ENCODE measurements around the gene NKAIN4.
"Not testable (repeated sequence)": the region's sequence is repeated elsewhere in the genome, so short reads cannot be mapped to it uniquely, and the experiment has no call there.

Gene NKAIN4

GRCh38 chr20:63233924-63234323 is 20.3 kb downstream of the NKAIN4 start:
- no peak for DNase-seq

- no peak for DNase-seq
Observed at GRCh38 chr20:63233061-63233344, 21.3 kb downstream of the NKAIN4 start.

GRCh38 chr20:63232235-63233060 is 21.8 kb downstream of the NKAIN4 start:
- DNase-seq = no peak

- DNase-seq = peak; percentile 35
Observed at GRCh38 chr20:63230800-63231268, 23.4 kb downstream of the NKAIN4 start.

GRCh38 chr20:63228806-63229205 is 25.5 kb downstream of the NKAIN4 start:
- no peak for DNase-seq

GRCh38 chr20:63227260-63227659 is 27.0 kb downstream of the NKAIN4 start:
- DNase-seq = no peak

- no peak for DNase-seq
Observed at GRCh38 chr20:63226042-63226943, 28.0 kb downstream of the NKAIN4 start.

- no peak for DNase-seq
Observed at GRCh38 chr20:63225082-63225454, 29.2 kb downstream of the NKAIN4 start.

- no peak for DNase-seq
Observed at GRCh38 chr20:63224412-63225081, 29.7 kb downstream of the NKAIN4 start.

GRCh38 chr20:63223826-63224207 is 30.4 kb downstream of the NKAIN4 start:
- no peak for DNase-seq

- peak; percentile 46 for DNase-seq
Observed at GRCh38 chr20:63223121-63223825, 31.0 kb downstream of the NKAIN4 start.

GRCh38 chr20:63222541-63222940 is 31.7 kb downstream of the NKAIN4 start:
- no peak for DNase-seq

GRCh38 chr20:63221400-63222053 is 32.7 kb downstream of the NKAIN4 start:
- DNase-seq = not testable (repeated sequence)

- no peak for DNase-seq
Observed at GRCh38 chr20:63220696-63221399, 33.4 kb downstream of the NKAIN4 start.

- no peak for DNase-seq
Observed at GRCh38 chr20:63219866-63220521, 34.3 kb downstream of the NKAIN4 start.

GRCh38 chr20:63219447-63219821 is 34.8 kb downstream of the NKAIN4 start:
- DNase-seq = no peak

- no peak for DNase-seq
Observed at GRCh38 chr20:63218701-63219446, 35.4 kb downstream of the NKAIN4 start.

GRCh38 chr20:63217706-63218105 is 36.6 kb downstream of the NKAIN4 start:
- no peak for DNase-seq

- DNase-seq = no peak
Observed at GRCh38 chr20:63216849-63217471, 37.3 kb downstream of the NKAIN4 start.
